Esophagus squamous epithelium (tissue), 5 donors: ENCODE results near the gene C10orf67. TPM values are rescaled to one million over a fixed set of nuclear protein-coding genes. Genes with fewer than 3 reads are reported as not detected.

Source experiments
- DNase-seq: peaks from one replicate; lab custom pipeline; 2025; lab: John Stamatoyannopoulos, UW
- H3K27ac ChIP-seq, 4 donors: fragments of 200-600 bp; sonication (generic); one replicate each; pipeline ENCODE4 v1.5.1; 2016 to 2019; ENCODE audit warnings: mild to moderate bottlenecking in 1 of 4
- H3K27me3 ChIP-seq, 4 donors: fragments of 200-600 bp; sonication (generic); 1 replicate in 3 of 4; 2 replicates in 1 of 4; pipeline versions ENCODE4 v1.5.1 to v1.6.0; 2017 to 2021; ENCODE audit warnings: antibody characterized with exemption in 1 of 4
- H3K36me3 ChIP-seq, 3 donors: fragments of 200-600 bp; sonication (generic); one replicate each; pipeline ENCODE4 v1.5.1; 2016 to 2019
- H3K4me1 ChIP-seq, 3 donors: fragments of 200-600 bp; sonication (generic); one replicate each; pipeline ENCODE4 v1.5.1; 2017 to 2019
- H3K4me3 ChIP-seq, 4 donors: fragments of 200-600 bp; sonication (generic); 1 replicate in 3 of 4; 2 replicates in 1 of 4; pipeline ENCODE4 v1.5.1; 2016 to 2019; ENCODE audit warnings: mild to moderate bottlenecking in 2 of 4, moderate library complexity in 1 of 4
- H3K9me3 ChIP-seq, 3 donors: fragments of 200-600 bp; sonication (generic); one replicate each; pipeline ENCODE4 v1.5.1; 2016 to 2019
- CTCF ChIP-seq, 6 experiments: fragments of 450-650 bp in 4 of 6; fragments of 200-600 bp in 2 of 6; sonication (generic) in 2 of 6; IDR thresholded peaks; one replicate each; pipeline ENCODE4 v1.5.1; 2016 to 2019; ENCODE audit warnings: antibody characterized with exemption in 6 of 6, mild to moderate bottlenecking in 4 of 6, moderate library complexity in 4 of 6
- POLR2A ChIP-seq, 4 donors: fragments of 450-650 bp; IDR thresholded peaks; one replicate each; pipeline ENCODE4 v1.6.1; 2017; ENCODE audit warnings: antibody characterized with exemption in 4 of 4, mild to moderate bottlenecking in 4 of 4, moderate library complexity in 3 of 4
- WGBS, 2 donors: methylation state at CpG; one replicate each; pipeline ENCODE4 v1.1.5; 2018; 5-methylcytosine and 5-hydroxymethylcytosine counted together
- intact Hi-C: fragments of 100-400 bp; cut with DNase I; formaldehyde crosslinking; loops from one replicate; pipeline ENCODE4 v1.15.0; 2022
- total RNA-seq, 4 donors: library from RNA; depleted of rRNA; stranded (reverse); fragments of >200 nt; gene quantifications; one replicate each; pipeline ENCODE4 v1.1.0, GENCODE V29; 2016
- donor health status: DM: yes; HTN: yes; CAD: no.

Gene C10orf67
- total RNA-seq, 4 donors from 2014 or later, result 0.18 to 0.27 TPM; not detected in 2

- DNase-seq, result no peak
Observed at GRCh38 chr10:23342213-23342884, 2.2 kb downstream of the C10orf67 start.

GRCh38 chr10:23341004-23341403 lies 3.6 kb downstream of the C10orf67 start:
- no peak for DNase-seq
- Histone ChIP-seq H3K4me3 (no peak overlapping the region), H3K36me3 (no peaks in the 10 kb centered on the region), H3K27me3 (peaks cover 0 to 25% (median 0%) of the 10 kb centered on the region in 4 donors), H3K4me1 (peaks cover 0 to 27% (median 7%) of the 10 kb centered on the region in 3 donors), H3K9me3 (no peaks in the 10 kb centered on the region), H3K27ac (no peak overlapping the region)
- WGBS, 2 donors, result 44 to 48% methylated on average over 2 of the region's 2 CpGs
- no peak for TF ChIP-seq POLR2A (IDR thresholded peaks at IDR 0.05)
- no peak for TF ChIP-seq CTCF (IDR thresholded peaks at IDR 0.05)
- intact Hi-C loops, result no loop called here

More at GRCh38 chr10:23342213-23342884, 2.2 kb downstream of the C10orf67 start:
- no peaks in the 10 kb centered on the region for H3K36me3 ChIP-seq
- intact Hi-C loops, result no loop called here
- H3K4me3 ChIP-seq, result no peak overlapping the region
- 80 to 86% methylated on average over 11 of the region's 11 CpGs for WGBS, 2 donors
- H3K27ac ChIP-seq, result no peak overlapping the region
- H3K27me3 ChIP-seq, result peaks cover 0 to 25% (median 0%) of the 10 kb centered on the region in 4 donors
- H3K9me3 ChIP-seq, result no peaks in the 10 kb centered on the region
- peaks cover 0 to 35% (median 7%) of the 10 kb centered on the region in 3 donors for H3K4me1 ChIP-seq
- TF ChIP-seq CTCF (IDR thresholded peaks at IDR 0.05), result no peak
- no peak for TF ChIP-seq POLR2A (IDR thresholded peaks at IDR 0.05)

- Histone ChIP-seq H3K36me3 (no peaks in the 10 kb centered on the region), H3K9me3 (no peaks in the 10 kb centered on the region), H3K4me1 (peaks cover 0 to 22% (median 7%) of the 10 kb centered on the region in 3 donors), H3K27me3 (peaks cover 0 to 23% (median 0%) of the 10 kb centered on the region in 4 donors), H3K27ac (no peak overlapping the region), H3K4me3 (no peak overlapping the region)
- WGBS, 2 donors, result 83 to 90% methylated on average over 2 to 4 of the region's 4 CpGs
- DNase-seq, result no peak
- TF ChIP-seq CTCF (IDR thresholded peaks at IDR 0.05) (no peak), POLR2A (IDR thresholded peaks at IDR 0.05) (no peak)
- intact Hi-C loops, result no loop called here
Observed at GRCh38 chr10:23340354-23340753, 4.2 kb downstream of the C10orf67 start.

GRCh38 chr10:23338886-23339285 lies 5.7 kb downstream of the C10orf67 start:
- H3K4me1 ChIP-seq, result peaks cover 0 to 8% (median 4%) of the 10 kb centered on the region in 3 donors
- no peaks in the 10 kb centered on the region for H3K36me3 ChIP-seq
- H3K9me3 ChIP-seq, result no peaks in the 10 kb centered on the region
- intact Hi-C loops, result no loop called here
- H3K27ac ChIP-seq, result no peak overlapping the region
- H3K4me3 ChIP-seq, result no peak overlapping the region
- TF ChIP-seq POLR2A (IDR thresholded peaks at IDR 0.05) (no peak), CTCF (IDR thresholded peaks at IDR 0.05) (no peak)
- DNase-seq, result no peak
- peaks cover 0 to 13% (median 0%) of the 10 kb centered on the region in 4 donors for H3K27me3 ChIP-seq
- 29 to 50% methylated on average over 1 of the region's 1 CpG for WGBS, 2 donors

- DNase-seq, result no peak
- peaks cover 0 to 2% (median 0%) of the 10 kb centered on the region in 3 donors for H3K4me1 ChIP-seq
- intact Hi-C loops, result no loop called here
- no peaks in the 10 kb centered on the region for H3K9me3 ChIP-seq
- H3K27me3 ChIP-seq, result peaks cover 0 to 7% (median 0%) of the 10 kb centered on the region in 4 donors
- H3K36me3 ChIP-seq, result no peaks in the 10 kb centered on the region
- H3K27ac ChIP-seq, result no peak overlapping the region
- WGBS, 2 donors, result 75 to 84% methylated on average over 10 of the region's 11 CpGs
- no peak for TF ChIP-seq POLR2A (IDR thresholded peaks at IDR 0.05)
- peak in 1 of 6 experiments; percentile 9 for TF ChIP-seq CTCF (IDR thresholded peaks at IDR 0.05)
- no peak overlapping the region for H3K4me3 ChIP-seq
Observed at GRCh38 chr10:23338155-23338828, 6.3 kb downstream of the C10orf67 start.
